ENCODE data around the gene PEAK3.
A peak's percentile ranks its signal among the peaks of the same experiment; 100 is the strongest.
"Not testable (repeated sequence)": the region's sequence is repeated elsewhere in the genome, so short reads cannot be mapped to it uniquely, and the experiment has no call there.

Gene PEAK3

GRCh38 chr19:2290441-2291184 is 8.6 kb upstream of the PEAK3 start:
- Histone ChIP-seq H2AFZ (ENCODE audit: low read depth, low read length) (no peak overlapping the region), H3K9me3 (ENCODE audit: low read length) (peaks cover 7% of the 10 kb centered on the region), H3K27me3 (ENCODE audit: insufficient read depth, low read length) (peaks cover 39% of the 10 kb centered on the region), H3K4me3 (ENCODE audit: low read length) (no peak overlapping the region), H3K36me3 (ENCODE audit: insufficient read depth, low read length) (no peaks in the 10 kb centered on the region), H3K4me1 (ENCODE audit: insufficient read depth, low read length) (peaks cover 4% of the 10 kb centered on the region)

DNA sequence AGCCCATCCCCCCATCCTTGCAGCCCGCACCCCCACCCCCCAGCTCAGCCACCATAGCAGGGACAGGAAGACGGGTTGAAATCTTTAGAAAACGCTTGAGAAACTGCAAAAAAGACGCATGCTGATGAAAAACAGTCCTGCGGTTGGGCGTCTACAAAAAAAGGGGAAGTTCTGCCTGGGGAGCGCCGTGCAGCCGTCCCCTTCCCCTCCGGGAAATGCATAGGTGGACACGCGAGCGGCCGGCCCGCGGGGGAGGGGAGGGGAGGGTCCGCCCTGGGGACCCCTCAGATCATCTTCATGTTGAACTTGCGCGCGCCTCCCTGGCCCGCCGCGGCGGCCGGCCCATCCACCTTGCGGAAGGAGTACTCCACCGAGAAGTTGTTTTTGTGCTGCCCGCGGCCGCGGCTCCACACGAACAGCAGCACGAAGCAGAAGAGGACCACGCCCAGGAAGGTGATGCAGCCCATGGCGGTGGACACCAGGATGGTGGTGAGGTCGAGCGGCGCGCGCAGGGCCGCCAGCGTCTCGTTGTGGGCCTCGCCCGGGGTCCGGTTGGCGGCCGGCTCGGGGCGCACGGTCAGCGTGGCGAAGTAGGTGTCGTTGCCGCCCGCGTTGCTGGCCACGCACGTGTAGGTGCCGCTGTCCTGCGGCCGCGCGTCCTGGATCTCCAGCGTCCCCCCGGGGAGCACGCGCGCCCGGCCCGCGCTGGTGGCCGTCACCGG is 7.9 kb upstream of the PEAK3 start:
- Histone ChIP-seq H3K9me3 (ENCODE audit: low read length) (peaks cover 7% of the 10 kb centered on the region), H3K4me3 (ENCODE audit: low read length) (no peak overlapping the region), H3K27me3 (ENCODE audit: insufficient read depth, low read length) (peaks cover 35% of the 10 kb centered on the region), H3K36me3 (ENCODE audit: insufficient read depth, low read length) (no peaks in the 10 kb centered on the region), H3K4me1 (ENCODE audit: insufficient read depth, low read length) (peaks cover 1% of the 10 kb centered on the region), H2AFZ (ENCODE audit: low read depth, low read length) (no peak overlapping the region)

DNA sequence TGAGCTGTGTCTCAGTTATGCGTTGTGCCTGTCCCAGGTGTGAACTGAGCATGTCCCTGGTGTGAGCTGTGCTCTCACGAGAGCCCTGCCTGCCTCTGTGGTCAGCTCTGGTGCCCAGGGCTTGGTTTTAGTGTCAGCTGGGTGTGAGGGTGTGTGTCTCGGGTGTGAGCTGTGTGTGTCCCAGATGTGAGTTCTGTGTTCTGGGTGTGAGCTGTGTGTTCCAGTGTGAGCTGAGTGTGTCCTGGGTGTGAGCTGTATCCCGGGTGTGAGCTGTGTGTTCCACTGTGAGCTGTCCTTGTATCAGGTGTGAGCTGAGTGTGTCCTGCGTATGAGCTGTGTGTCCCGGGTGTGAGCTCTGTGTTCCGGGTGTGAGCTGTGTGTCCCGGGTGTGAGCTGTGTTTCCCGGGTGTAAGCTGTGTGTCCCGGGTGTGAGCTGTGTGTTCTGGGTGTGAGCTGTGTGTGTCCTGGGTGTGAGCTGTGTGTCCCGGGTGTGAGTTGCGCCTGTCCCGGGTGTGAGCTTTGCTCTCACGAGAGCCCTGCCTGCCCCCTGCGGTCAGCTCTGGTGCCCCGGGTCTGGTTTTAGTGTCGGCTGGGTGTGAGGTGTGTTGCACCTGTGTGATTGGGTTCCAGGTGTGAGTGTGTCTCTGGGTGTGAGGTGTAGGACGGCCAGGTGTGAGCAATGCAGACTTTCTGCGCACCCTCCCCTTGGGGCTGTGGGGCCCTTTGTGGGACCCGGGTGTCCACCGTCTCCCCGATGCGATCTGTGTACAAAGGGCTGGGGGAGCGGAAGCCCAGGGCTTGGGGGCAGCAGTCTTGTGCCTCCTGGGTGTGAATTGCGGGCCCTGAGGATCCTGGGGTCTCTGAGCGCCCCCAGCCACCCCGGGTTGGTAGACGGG is 7.1 kb upstream of the PEAK3 start:
- H2AFZ ChIP-seq (ENCODE audit: low read depth, low read length), result no peak overlapping the region
- H3K27me3 ChIP-seq (ENCODE audit: insufficient read depth, low read length), result peaks cover 32% of the 10 kb centered on the region
- H3K4me3 ChIP-seq (ENCODE audit: low read length), result no peak overlapping the region
- no peaks in the 10 kb centered on the region for H3K4me1 ChIP-seq (ENCODE audit: insufficient read depth, low read length)
- H3K36me3 ChIP-seq (ENCODE audit: insufficient read depth, low read length), result no peaks in the 10 kb centered on the region
- H3K9me3 ChIP-seq (ENCODE audit: low read length), result peaks cover 7% of the 10 kb centered on the region

DNA sequence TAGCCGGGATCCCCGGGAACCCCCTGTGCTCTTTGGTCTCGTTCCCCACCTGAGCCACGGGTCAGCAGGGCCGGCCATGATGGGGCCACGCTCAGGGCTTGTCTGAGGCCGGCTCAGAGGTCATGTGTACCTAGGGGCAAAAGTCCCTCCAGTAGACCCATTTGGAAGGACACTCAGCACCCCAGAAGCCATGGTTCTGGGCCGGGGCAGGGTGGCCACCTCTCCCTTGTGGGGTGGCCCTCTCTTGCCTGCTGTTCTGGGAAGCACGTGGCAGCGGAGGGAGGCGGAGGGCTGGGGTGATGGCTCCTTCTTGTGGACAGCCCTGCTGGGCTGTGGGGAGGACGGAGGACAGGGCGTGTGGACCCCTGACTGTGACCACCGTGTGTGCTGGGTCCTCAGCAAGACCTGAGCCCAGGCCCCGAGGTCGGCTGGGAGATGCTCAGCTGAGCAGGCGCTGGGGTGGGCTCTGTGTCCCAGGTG is 6.4 kb upstream of the PEAK3 start:
- Histone ChIP-seq H3K4me3 (ENCODE audit: low read length) (no peak overlapping the region), H3K9me3 (ENCODE audit: low read length) (peaks cover 7% of the 10 kb centered on the region), H3K36me3 (ENCODE audit: insufficient read depth, low read length) (no peaks in the 10 kb centered on the region), H3K27me3 (ENCODE audit: insufficient read depth, low read length) (peaks cover 26% of the 10 kb centered on the region), H2AFZ (ENCODE audit: low read depth, low read length) (no peak overlapping the region), H3K4me1 (ENCODE audit: insufficient read depth, low read length) (no peaks in the 10 kb centered on the region)

DNA sequence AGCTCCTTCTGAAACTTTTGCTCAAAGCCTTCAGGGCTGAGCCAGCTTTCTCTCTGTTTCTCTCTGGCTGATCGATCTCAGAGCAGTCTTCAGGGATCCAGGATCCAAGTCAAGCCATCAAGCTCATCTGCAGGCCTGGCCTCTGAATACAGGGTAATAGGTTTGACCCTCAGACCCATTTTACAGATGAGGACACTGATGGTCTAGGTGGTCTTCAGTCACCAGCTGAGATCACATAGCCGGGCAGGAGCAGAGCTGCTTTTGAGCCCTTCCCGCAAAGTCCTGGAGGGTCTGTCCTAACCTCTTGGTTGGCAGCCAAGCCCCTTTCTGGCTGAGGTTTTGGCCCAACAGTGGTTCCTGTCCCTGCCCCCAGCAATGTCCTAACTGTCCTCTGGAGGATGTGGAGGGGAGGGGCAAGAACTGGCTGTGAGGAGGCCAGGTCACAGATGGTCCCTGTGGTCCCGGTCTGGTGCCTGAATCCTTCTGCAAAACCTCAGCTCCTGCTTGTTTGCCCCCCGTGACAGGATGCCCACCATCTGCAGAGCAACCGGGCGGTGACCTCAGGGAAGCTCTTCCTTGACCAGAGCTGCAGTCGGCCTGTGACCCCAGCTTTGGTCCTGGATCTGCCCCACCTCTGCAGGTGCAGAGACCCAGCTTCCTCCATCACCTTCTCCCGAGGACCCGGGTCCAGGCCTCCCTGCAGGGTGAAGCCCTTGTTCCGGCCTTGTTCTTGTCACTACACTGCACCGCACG is 5.8 kb upstream of the PEAK3 start:
- Histone ChIP-seq H3K4me3 (ENCODE audit: low read length) (no peak overlapping the region), H3K9me3 (ENCODE audit: low read length) (peaks cover 7% of the 10 kb centered on the region), H3K36me3 (ENCODE audit: insufficient read depth, low read length) (no peaks in the 10 kb centered on the region), H2AFZ (ENCODE audit: low read depth, low read length) (no peak overlapping the region), H3K4me1 (ENCODE audit: insufficient read depth, low read length) (peaks cover under 1% of the 10 kb centered on the region), H3K27me3 (ENCODE audit: insufficient read depth, low read length) (peaks cover 26% of the 10 kb centered on the region)

- Histone ChIP-seq H3K27me3 (ENCODE audit: insufficient read depth, low read length) (peaks cover 26% of the 10 kb centered on the region), H3K9me3 (ENCODE audit: low read length) (peaks cover 7% of the 10 kb centered on the region), H3K36me3 (ENCODE audit: insufficient read depth, low read length) (no peaks in the 10 kb centered on the region), H3K4me1 (ENCODE audit: insufficient read depth, low read length) (peaks cover 12% of the 10 kb centered on the region), H2AFZ (ENCODE audit: low read depth, low read length) (no peak overlapping the region), H3K4me3 (ENCODE audit: low read length) (no peak overlapping the region)
Observed at GRCh38 chr19:2286402-2287140, 4.6 kb upstream of the PEAK3 start.

DNA sequence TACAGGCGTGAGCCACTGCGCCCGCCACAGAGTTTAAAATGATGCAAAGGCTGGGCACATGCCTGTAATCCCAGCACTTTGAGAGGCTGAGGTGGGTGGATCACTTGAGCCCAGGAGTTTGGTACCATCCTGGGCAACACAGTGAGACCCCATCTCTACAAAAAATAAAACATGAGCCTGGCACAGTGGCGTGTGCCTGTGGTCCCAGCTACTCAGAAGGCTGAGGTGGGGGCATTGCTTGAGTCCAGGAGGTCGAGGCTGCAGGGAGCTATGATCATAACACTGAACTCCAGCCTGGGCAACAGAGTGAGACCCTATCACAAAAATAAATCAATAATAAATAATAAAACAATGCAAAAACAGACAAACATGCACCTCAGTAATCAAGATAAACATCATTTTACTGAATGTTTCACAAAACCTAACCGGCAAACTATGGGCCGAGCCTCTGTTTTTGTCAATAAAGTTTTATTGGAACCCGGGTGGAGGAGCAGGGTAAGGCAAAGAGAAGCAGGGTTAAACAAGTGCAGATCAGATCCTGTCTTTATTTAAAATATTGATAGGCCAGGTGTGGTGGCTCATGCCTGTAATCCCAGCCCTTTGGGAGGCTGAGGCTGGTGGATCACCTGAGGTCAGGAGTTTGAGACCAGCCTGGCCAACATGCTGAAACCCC is 2.0 kb upstream of the PEAK3 start:
- H2AFZ ChIP-seq (ENCODE audit: low read depth, low read length), result no peak overlapping the region
- H3K36me3 ChIP-seq (ENCODE audit: insufficient read depth, low read length), result no peaks in the 10 kb centered on the region
- no peaks in the 10 kb centered on the region for H3K9me3 ChIP-seq (ENCODE audit: low read length)
- H3K27me3 ChIP-seq (ENCODE audit: insufficient read depth, low read length), result peaks cover 13% of the 10 kb centered on the region
- peaks cover 12% of the 10 kb centered on the region for H3K4me1 ChIP-seq (ENCODE audit: insufficient read depth, low read length)
- H3K4me3 ChIP-seq (ENCODE audit: low read length), result no peak overlapping the region

GRCh38 chr19:2282862-2283237 is 875 bp upstream of the PEAK3 start:
- H2AFZ ChIP-seq (ENCODE audit: low read depth, low read length), result no peak overlapping the region
- H3K4me3 ChIP-seq (ENCODE audit: low read length), result no peak overlapping the region
- peaks cover 5% of the 10 kb centered on the region for H3K27me3 ChIP-seq (ENCODE audit: insufficient read depth, low read length)
- H3K36me3 ChIP-seq (ENCODE audit: insufficient read depth, low read length), result no peaks in the 10 kb centered on the region
- no peaks in the 10 kb centered on the region for H3K9me3 ChIP-seq (ENCODE audit: low read length)
- peaks cover 12% of the 10 kb centered on the region for H3K4me1 ChIP-seq (ENCODE audit: insufficient read depth, low read length)

GRCh38 chr19:2281265-2282061 is 512 bp downstream of the PEAK3 start:
- H3K4me3 ChIP-seq (ENCODE audit: low read length); H3K9me3 ChIP-seq (ENCODE audit: low read length); H3K27me3 ChIP-seq (ENCODE audit: insufficient read depth, low read length): not testable (repeated sequence)

GRCh38 chr19:2280633-2281264 is 1.2 kb downstream of the PEAK3 start:
- Histone ChIP-seq H3K9me3 (ENCODE audit: low read length) (no peaks in the 10 kb centered on the region), H3K4me1 (ENCODE audit: insufficient read depth, low read length) (peaks cover 12% of the 10 kb centered on the region), H3K36me3 (ENCODE audit: insufficient read depth, low read length) (no peaks in the 10 kb centered on the region), H3K4me3 (ENCODE audit: low read length) (no peak overlapping the region), H3K27me3 (ENCODE audit: insufficient read depth, low read length) (no peaks in the 10 kb centered on the region), H2AFZ (ENCODE audit: low read depth, low read length) (no peak overlapping the region)

More at GRCh38 chr19:2281265-2282061, 512 bp downstream of the PEAK3 start:
- Histone ChIP-seq H2AFZ (ENCODE audit: low read depth, low read length) (peak overlapping the region; percentile 51), H3K4me1 (ENCODE audit: insufficient read depth, low read length) (peaks cover 12% of the 10 kb centered on the region)
- not testable (repeated sequence) for H3K36me3 ChIP-seq (ENCODE audit: insufficient read depth, low read length)
